Activated T-cell treated with anti-CD3 and anti-CD28 coated beads, Interleukin-2, amount 50 U/mL, for 72 hours (primary cell): ENCODE results near the gene CGB3. TPM values are rescaled to one million over a fixed set of nuclear protein-coding genes. Genes with fewer than 3 reads are reported as not detected.
"Not testable (repeated sequence)": the region's sequence is repeated elsewhere in the genome, so short reads cannot be mapped to it uniquely, and the experiment has no call there.

Source experiments
- ATAC-seq, 2 donors: fragments of 150-1000 bp; cut with Tn5 transposase; replicated peaks in 1 of 2; 2 replicates each; pipeline ENCODE4 v1.10.0; 2021; ENCODE audit warnings: moderate library complexity in 2 of 2, mild to moderate bottlenecking in 1 of 2
- DNase-seq, 2 donors: peaks; one replicate each; pipeline ENCODE4 v3.0.0; 2021 to 2022; ENCODE audit warnings: mixed read lengths in 1 of 2
- H3K27ac Mint-ChIP-seq: one replicate; pipeline ENCODE4 v1.8.0; 2022; ENCODE audit warnings: mild to moderate bottlenecking, moderate library complexity, mixed read lengths
- H3K27me3 Mint-ChIP-seq: one replicate; pipeline ENCODE4 v1.8.0; 2022; ENCODE audit warnings: low read depth, mixed read lengths
- H3K36me3 Mint-ChIP-seq, 2 donors: one replicate each; pipeline ENCODE4 v1.8.0; 2022; ENCODE audit warnings: mixed read lengths in 2 of 2, mild to moderate bottlenecking in 1 of 2; ENCODE audit not compliant: insufficient read depth in 2 of 2
- H3K4me1 Mint-ChIP-seq: one replicate; pipeline ENCODE4 v1.8.0; 2022; ENCODE audit warnings: low read depth, mixed read lengths
- H3K4me3 Mint-ChIP-seq, 2 donors: one replicate each; pipeline ENCODE4 v1.8.0; 2022; ENCODE audit warnings: mild to moderate bottlenecking in 2 of 2, mixed read lengths in 2 of 2, moderate library complexity in 2 of 2
- H3K9me3 Mint-ChIP-seq, 2 donors: one replicate each; pipeline ENCODE4 v1.8.0; 2022; ENCODE audit warnings: mixed read lengths in 2 of 2
- total RNA-seq, 2 donors: library from RNA; stranded (reverse); gene quantifications; one replicate each; pipeline ENCODE4 v1.2.3, GENCODE V29; 2022

Gene CGB3
- total RNA-seq, 2 donors from 2014 or later, result not detected

GRCh38 chr19:49036815-49037214 lies 12.7 kb upstream of the CGB3 start, which contains the start of gene CGB1:
Gene CGB1 (minus strand): TSS chr19:49036895. CDS start chr19:49036711, 184 bp downstream.
- not testable (repeated sequence) for H3K27ac Mint-ChIP-seq, H3K36me3 Mint-ChIP-seq, H3K9me3 Mint-ChIP-seq, H3K4me1 Mint-ChIP-seq, H3K4me3 Mint-ChIP-seq, H3K27me3 Mint-ChIP-seq
- peak; percentile 59 to 73 for ATAC-seq
- DNase-seq, result peak; percentile 70 to 74

- peak; percentile 87 to 90 for DNase-seq
- H3K27me3 Mint-ChIP-seq, H3K36me3 Mint-ChIP-seq, H3K9me3 Mint-ChIP-seq, H3K4me1 Mint-ChIP-seq: not testable (repeated sequence)
- ATAC-seq, result peak; percentile 96 to 97
- Mint-ChIP-seq H3K27ac (peak within 1 kb of the TSS; percentile 84), H3K4me3 (peak within 1 kb of the TSS; percentile 73 to 77)
These were observed 7.6 kb upstream of the CGB3 start, which contains the start of gene CGB2 for GRCh38 chr19:49031642-49032301. Gene CGB2 (plus strand): TSS chr19:49031890. CDS start chr19:49032096, 206 bp downstream.

GRCh38 chr19:49030323-49030722 lies 6.2 kb upstream of the CGB3 start:
- not testable (repeated sequence) for H3K9me3 Mint-ChIP-seq, H3K36me3 Mint-ChIP-seq, H3K4me1 Mint-ChIP-seq, H3K4me3 Mint-ChIP-seq, H3K27ac Mint-ChIP-seq, ATAC-seq, H3K27me3 Mint-ChIP-seq, DNase-seq

- ATAC-seq, H3K9me3 Mint-ChIP-seq, H3K36me3 Mint-ChIP-seq, H3K4me3 Mint-ChIP-seq, H3K4me1 Mint-ChIP-seq, H3K27ac Mint-ChIP-seq, DNase-seq, H3K27me3 Mint-ChIP-seq: not testable (repeated sequence)
These were observed 5.6 kb upstream of the CGB3 start for GRCh38 chr19:49029749-49030148.

GRCh38 chr19:49028686-49029085 lies 4.6 kb upstream of the CGB3 start:
- not testable (repeated sequence) for H3K9me3 Mint-ChIP-seq

GRCh38 chr19:49025599-49025998 lies 1.5 kb upstream of the CGB3 start:
- not testable (repeated sequence) for H3K27ac Mint-ChIP-seq

More at GRCh38 chr19:49028686-49029085, 4.6 kb upstream of the CGB3 start:
- H3K36me3 Mint-ChIP-seq, H3K27me3 Mint-ChIP-seq, H3K4me3 Mint-ChIP-seq, H3K4me1 Mint-ChIP-seq, DNase-seq, H3K27ac Mint-ChIP-seq, ATAC-seq: not testable (repeated sequence)

GRCh38 chr19:49025088-49025487 lies 955 bp upstream of the CGB3 start:
- H3K36me3 Mint-ChIP-seq, DNase-seq, H3K9me3 Mint-ChIP-seq, H3K27ac Mint-ChIP-seq, H3K4me3 Mint-ChIP-seq, ATAC-seq: not testable (repeated sequence)
- Mint-ChIP-seq H3K4me1 (peaks cover 14% of the 10 kb centered on the region), H3K27me3 (peaks cover 13% of the 10 kb centered on the region)

More at GRCh38 chr19:49025599-49025998, 1.5 kb upstream of the CGB3 start:
- H3K36me3 Mint-ChIP-seq, H3K4me3 Mint-ChIP-seq, H3K4me1 Mint-ChIP-seq, DNase-seq, H3K27me3 Mint-ChIP-seq, ATAC-seq, H3K9me3 Mint-ChIP-seq: not testable (repeated sequence)

- DNase-seq (no peak), ATAC-seq (no peak)
- Mint-ChIP-seq H3K36me3 (no peaks in the 10 kb centered on the region), H3K4me3 (no peak overlapping the region), H3K4me1 (peaks cover 28% of the 10 kb centered on the region), H3K9me3 (no peaks in the 10 kb centered on the region), H3K27me3 (peaks cover 26% of the 10 kb centered on the region), H3K27ac (no peak overlapping the region)
These were observed 2.0 kb downstream of the CGB3 start for GRCh38 chr19:49022116-49022515.

GRCh38 chr19:49020931-49021895 lies 2.9 kb downstream of the CGB3 start:
- peaks cover 28% of the 10 kb centered on the region for H3K4me1 Mint-ChIP-seq
- H3K27ac Mint-ChIP-seq, result no peak overlapping the region
- no peaks in the 10 kb centered on the region for H3K9me3 Mint-ChIP-seq
- peak; percentile 26 to 35 for ATAC-seq
- no peaks in the 10 kb centered on the region for H3K36me3 Mint-ChIP-seq
- H3K4me3 Mint-ChIP-seq, result peak overlapping the region; percentile 0 to 22
- peaks cover 26% of the 10 kb centered on the region for H3K27me3 Mint-ChIP-seq
- DNase-seq, result peak; percentile 18 to 30

GRCh38 chr19:49020342-49020741 lies 3.8 kb downstream of the CGB3 start:
- peaks cover 28% of the 10 kb centered on the region for H3K4me1 Mint-ChIP-seq
- ATAC-seq (no peak), DNase-seq (no peak)
- H3K27me3 Mint-ChIP-seq, result peaks cover 26% of the 10 kb centered on the region
- no peaks in the 10 kb centered on the region for H3K9me3 Mint-ChIP-seq
- H3K27ac Mint-ChIP-seq, result no peak overlapping the region
- H3K4me3 Mint-ChIP-seq, result peak overlapping the region in 1 of 2 donors; percentile 70
- peaks cover 0 to 3% of the 10 kb centered on the region in 2 donors for H3K36me3 Mint-ChIP-seq

- ATAC-seq (peak; percentile 51 to 60), DNase-seq (peak; percentile 69 to 75)
- Mint-ChIP-seq H3K4me3 (peak overlapping the region; percentile 70 to 93), H3K36me3 (peaks cover 0 to 3% of the 10 kb centered on the region in 2 donors), H3K27ac (no peak overlapping the region), H3K4me1 (peaks cover 28% of the 10 kb centered on the region), H3K9me3 (no peaks in the 10 kb centered on the region), H3K27me3 (peaks cover 26% of the 10 kb centered on the region)
These were observed 4.7 kb downstream of the CGB3 start for GRCh38 chr19:49019242-49019932.

GRCh38 chr19:49018388-49019241 lies 5.5 kb downstream of the CGB3 start:
- H3K4me1 Mint-ChIP-seq, result peaks cover 28% of the 10 kb centered on the region
- H3K27ac Mint-ChIP-seq, result not testable (repeated sequence)

More at GRCh38 chr19:49018388-49019241, 5.5 kb downstream of the CGB3 start:
- H3K9me3 Mint-ChIP-seq, ATAC-seq, H3K36me3 Mint-ChIP-seq: not testable (repeated sequence)
- H3K27me3 Mint-ChIP-seq, result peaks cover 26% of the 10 kb centered on the region
- DNase-seq, result peak in 1 of 2 donors; percentile 23
- H3K4me3 Mint-ChIP-seq, result peak overlapping the region; percentile 70 to 93
